Activated CD8-positive, alpha-beta memory T cell treated with anti-CD3 and anti-CD28 coated beads, Interleukin-2, amount 50 U/mL, for 4 hours (primary cell): Measurements from ENCODE around the gene PRR7.

Experiments used
- DNase-seq: peaks from one replicate; pipeline ENCODE4 v3.0.0-alpha.2; 2020

PRR7 gene

DNA sequence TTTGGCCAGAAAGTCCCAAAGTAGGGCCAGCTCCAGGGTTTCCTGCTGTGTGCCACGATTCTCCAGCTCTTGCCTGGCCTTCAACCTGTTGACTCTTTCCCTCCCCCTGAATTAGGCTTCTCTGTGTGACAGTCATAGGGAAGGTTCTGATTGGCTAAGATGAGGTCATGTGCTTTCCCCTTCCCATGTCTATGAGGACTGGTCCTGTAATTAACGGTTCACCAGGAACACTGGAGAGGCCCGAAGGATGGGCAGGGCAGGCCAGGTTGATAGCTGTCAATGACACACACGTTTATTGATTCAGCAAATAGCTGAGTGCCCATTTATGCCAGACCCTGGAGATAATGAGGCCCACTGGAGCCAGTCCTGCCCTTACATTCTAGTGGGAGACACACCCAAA lies 9.0 kb upstream of the PRR7 start:
- DNase-seq, result no peak

DNA sequence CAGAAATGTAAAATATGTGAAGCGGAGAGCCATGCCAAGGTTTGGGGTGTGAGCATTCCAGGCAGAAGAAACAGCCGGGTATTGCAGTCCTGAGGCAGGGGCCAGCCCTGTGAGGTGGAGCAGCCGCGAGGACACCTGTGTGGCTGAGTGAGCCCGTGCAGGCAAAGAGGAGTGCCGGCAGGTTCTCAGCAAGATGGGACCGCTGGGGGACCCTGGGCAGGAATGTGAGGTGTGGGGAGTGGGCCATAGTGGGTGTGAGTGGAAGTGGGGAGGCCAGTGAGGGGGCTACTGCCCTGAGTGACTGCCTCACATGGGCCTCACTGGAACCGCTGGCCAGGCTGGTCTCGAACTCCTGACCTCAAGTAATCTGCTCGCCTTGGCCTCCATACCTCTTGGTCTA lies 8.1 kb upstream of the PRR7 start:
- DNase-seq, result no peak

DNA sequence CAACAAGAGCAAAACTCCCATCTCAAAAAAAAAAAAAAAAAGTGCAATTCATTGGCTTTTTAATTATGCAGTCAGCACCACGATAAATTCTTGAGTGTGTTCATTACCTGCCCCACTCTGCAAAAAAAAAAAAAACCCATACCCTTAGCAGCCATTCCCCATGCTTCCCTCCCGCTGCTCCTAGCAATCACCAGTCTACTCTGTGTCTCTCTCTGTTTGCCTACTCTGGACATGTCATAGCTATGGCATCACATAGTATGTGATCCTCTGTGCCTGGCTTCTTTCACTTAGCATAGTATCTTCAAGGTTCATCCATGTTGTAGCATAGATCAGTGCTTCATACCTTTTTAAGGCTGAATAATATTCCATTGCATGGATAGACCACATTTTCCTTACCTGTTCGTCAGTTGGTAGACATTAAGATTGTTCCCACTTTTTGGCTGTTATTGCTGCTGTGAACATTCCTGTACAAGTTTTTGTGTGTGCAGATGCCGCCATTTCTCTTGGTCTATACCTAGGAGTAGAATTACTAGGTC lies 7.0 kb upstream of the PRR7 start:
- no peak for DNase-seq

DNA sequence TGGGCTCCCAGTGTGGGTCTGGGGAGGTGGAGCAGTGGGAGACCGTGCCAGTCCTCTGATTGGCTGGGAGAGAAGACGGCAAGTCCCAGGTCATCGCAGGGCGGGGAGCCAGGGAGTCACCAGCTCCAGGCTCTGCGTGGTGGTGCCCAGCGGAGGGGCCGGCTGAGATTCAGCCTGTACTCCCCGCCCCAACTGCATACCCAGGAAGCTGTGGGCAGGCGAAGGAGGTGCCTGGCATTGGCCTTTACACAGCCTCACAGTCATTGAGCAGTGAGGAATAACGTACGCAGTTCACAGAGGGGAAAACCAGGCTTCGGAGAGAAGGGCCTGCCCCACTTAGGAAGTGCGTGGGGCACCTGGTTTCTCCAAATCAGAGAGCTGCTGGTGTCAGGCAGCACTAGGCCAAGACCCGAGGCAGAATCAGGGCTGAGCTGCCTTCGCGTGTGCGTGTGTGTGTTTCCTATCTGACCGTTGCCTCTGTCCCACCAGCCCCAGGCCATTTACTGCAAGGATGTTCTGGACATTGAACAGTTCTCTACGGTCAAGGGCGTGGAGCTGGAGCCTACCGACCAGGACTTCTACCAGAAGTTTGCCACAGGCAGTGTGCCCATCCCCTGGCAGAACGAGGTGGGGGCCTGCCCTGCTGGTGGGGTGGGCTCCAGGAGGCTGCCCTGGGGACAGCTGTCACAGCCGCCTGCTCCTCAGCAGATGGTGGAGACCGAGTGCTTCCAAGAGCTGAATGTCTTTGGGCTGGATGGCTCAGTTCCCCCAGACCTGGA lies 6.2 kb upstream of the PRR7 start:
- DNase-seq, result no peak

DNA sequence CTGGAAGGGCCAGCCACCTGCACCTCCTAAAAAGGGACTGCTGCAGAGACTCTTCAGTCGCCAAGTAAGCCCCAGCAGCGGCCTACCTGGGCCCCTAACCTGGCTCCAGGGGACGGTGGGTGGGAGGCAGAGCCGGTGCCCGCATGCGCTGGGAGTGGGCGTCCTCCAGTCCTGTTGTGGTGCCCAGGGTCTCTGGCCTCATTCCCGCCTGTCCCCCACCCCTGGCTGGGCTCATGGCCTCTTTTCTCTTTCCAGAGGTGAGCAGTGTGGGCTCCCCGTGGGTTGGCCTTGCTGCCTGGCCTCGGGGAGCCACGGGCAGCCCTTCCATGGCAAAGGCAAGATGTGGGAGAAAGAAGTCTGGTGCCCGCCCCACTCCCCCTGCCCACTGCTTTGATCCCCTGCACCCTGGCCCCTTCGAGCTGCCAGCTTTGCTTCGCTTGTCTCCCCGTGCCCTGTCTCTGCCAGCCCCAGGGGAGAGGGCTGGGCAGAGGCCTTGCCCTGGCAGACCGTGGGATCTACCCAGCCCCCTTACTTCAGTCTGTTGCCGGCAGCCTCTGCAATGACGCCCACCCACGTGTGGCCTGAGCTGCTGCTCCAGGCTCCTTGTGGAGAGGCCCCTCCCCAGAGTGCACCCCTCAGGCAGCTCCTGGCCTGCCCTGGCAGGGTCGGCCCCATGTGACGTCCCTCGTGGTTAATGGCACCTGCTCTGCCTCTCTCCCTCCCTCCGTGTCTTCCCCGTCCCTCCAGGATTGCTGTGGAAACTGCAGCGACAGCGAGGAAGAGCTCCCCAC lies 5.4 kb upstream of the PRR7 start:
- DNase-seq, result no peak

DNA sequence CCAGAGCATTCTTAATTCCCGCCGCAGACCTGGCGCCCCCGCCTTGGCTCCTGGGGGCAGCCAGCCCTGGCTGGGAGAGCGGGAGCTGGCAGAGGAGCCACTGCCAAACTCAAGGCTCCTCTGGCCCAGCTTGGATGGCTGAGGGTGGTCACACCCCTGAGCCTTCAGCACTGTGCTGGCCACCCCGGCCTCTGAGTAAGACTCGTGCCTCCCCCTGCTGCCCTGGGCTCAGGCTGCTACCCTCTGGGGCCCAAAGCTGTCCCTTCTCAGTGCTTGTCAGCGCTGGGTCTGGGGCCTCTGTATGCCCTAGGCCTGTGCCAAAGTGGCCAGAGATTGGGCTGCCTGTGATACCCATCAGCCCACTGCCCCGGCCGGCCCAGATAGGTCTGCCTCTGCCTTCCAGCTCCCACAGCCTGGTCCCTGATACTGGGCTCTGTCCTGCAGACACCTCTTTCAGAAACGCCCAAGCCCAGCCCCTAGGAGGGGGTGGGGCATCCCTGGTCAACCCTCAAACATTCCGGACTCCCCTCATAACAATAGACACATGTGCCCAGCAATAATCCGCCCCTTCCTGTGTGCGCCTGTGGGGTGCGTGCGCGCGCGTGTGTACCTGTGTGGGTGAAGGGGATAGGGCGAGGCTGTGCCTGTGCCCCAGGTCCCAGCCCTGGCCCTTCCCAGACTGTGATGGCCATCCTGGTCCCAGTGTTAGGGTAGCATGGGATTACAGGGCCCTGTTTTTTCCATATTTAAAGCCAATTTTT lies 4.4 kb upstream of the PRR7 start:
- DNase-seq, result no peak

DNA sequence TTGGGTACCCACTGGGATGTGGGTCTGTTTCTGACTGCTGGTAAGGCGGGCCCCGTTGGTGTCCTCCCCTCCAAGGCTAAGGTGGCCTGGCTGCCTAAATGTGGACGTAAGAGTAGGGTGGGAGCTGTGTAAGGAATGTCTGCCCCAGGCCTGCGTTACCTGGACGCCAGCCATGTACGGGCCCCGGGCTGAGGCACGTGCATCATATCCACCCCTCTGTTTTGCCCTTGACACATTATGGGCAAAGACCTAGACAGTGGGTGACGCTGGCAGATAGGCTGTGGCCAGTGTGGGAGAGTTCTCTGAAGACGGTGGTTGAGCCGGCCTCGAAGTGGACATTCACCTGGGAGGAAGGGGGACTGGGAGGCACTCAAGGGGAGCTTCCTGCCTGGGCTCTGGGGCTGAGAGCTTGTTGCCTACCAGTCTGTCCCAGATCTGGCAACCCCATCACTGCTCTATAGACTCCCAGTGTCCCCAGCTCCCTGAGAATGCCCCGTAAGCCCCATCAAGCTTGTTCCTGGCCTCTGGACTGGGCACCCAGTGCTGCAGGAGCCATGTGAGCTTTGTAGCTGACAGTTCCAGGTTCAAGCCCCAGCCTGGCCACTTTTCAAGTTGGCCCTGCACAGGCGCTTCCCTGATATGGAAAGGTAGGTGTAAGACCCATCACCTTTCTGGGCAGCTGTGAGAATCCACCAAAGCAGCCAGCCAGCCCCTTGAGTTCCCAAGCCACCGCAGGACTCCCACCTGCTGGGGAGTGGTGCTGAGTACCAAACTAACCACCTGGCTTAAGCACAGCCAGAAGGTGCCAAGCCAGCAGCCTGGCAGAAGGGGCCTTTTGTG lies 3.2 kb upstream of the PRR7 start:
- DNase-seq, result no peak

DNA sequence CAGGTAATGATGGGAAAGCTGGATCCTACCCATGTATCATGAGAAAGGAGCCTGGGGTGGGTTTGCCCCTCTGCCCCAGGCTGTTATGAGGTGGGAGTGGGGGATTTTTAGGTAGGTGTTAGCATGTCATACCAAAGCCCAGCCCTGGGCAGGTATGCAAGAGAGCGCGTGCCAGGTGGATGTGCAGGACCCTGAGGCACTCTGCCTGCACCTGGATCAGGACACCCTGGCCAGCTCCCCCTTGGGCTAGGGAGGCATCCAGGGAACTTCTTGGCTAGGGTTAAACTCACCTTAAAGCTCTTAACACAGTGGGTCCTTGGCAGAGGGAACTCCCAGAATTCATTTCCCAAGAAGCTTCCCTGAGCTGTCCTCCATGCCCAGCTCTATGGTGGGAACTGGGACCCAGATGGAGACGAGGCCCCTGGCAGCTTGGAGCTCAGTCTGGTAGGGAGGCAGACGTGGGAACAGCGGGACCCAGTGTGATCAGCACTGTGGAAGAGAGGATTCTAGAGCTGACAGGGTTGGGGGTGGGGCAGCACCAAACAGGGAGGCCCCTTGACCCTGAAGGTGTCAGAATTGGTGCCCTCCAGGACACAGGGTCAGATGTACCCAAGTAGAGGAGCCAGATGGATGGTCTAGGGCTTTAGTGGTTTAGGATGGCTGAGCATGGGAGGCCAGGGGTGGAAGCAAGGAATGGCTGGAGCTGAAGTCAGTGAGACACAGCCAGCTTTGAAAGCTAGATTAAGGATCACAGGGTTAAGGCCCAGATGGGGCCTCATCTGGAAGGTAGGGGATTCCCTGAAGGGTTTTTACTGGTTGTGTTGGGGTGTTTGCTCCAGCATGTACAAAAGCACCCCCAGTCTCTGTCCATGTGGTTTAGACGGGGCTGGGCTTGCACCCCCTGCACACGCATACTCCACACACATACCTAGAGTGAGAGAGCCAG lies 2.2 kb upstream of the PRR7 start:
- DNase-seq, result no peak

DNA sequence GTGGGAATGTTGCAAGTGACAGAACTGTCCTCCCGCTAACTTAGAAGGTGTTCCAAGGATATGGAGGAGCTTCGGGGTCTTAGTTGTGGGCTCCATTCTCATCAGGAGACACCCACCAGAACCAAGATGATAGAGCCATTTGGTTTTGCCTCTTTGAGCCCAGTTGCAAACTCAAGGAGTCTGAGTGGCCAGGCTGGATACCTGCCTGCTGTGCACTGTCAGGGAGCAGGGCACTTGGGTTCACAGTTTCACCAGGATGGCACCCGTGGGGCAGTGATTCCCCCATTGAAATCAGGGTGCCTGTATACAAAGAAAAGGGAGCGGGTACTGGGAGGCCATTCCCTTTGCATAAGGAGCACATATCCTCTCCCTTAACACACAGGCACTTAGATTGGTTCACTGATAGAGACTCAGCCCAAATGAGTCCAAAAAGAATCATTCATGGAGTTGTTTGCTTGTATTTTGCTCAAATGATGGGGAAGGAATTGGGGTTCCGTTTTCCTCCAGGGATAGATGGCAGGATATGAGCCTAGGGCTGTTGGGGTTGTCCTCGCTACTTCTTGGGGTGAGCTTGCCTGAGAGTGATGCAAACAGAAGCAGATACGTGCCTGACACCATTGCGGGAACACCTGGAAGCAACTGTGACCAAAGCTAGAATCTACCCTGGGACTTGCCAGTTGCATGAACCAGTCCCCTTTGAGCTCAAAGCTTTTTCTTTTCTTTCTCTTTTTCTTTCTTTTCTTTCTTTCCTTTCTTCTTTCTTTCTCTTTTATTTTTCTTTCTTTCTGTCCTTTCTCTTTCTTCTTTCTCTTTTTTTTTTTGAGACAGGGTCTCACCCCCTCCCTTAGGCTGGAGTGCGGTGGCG lies 1.3 kb upstream of the PRR7 start:
- no peak for DNase-seq

DNA sequence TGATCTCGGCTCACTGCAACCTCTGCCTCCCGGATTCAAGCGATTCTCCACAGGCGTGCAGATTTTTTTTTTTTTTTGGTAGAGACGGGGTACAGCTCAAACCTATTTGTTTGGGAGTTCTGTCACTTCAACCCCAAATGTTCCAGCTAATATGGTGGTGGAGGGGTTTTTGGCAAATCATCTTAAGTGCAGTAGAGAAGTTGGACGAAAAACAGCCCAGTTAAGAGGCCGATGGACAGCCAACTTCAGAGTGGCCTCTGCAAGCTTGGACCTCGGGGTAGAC lies 756 bp upstream of the PRR7 start:
- DNase-seq, result no peak

DNA sequence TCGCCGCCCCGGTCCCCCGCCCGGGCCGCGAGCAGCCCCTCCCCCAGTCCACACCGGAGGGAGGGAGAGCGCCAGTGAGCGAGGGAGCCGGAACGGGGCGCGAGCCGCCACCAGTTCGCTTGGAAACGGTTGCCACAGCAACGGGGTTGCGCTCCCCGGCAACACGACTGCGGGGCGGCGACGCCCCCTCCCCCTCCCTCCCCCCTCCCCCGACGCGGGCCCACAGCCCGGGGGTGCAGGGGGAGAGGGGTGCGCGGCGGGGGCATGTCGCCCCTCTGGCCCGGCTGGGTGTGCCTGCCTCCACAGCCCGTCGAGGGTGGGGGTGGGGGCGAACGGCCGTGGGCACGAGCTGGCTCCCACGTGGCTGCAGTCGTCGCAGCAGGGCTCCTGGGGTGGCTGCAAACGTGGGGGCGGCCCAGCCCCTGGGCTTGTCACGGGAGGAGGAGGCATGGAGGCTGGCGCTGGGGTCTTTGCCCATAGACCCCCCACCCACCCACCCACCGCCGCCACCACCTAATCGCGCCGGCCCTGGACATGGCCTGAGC lies 524 bp downstream of the PRR7 start:
- peak; percentile 65 for DNase-seq

DNA sequence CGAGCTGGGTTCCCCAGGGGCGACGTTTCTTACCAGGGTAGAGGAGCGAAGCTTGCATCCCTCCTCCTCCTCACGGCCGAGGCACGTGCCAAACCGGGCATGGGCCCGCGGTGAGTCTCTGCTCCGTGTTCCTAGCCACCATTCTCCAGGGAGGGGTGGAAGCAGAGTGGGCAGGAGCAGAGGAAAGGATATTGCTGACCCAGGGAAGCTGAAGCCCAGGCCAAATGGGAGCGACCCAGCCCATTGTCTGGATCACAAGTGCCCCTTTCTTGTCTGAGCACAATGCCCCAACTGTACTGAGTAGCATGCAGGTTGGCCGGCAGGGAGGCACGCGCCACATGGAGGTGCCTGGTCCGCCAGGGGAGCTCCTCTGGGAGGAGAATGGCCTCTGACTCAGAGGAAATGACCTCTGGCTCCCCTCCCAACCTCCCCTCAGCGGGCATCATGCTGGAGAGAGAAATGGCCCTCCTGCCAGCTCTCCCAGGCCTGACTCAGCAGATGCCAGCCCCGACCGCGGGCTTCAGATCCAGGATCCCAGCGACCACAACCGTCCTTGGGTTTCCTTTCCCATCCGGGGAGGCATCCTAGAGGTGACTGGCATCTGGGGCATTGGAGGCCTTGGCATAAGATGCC lies 1.1 kb downstream of the PRR7 start:
- no peak for DNase-seq

DNA sequence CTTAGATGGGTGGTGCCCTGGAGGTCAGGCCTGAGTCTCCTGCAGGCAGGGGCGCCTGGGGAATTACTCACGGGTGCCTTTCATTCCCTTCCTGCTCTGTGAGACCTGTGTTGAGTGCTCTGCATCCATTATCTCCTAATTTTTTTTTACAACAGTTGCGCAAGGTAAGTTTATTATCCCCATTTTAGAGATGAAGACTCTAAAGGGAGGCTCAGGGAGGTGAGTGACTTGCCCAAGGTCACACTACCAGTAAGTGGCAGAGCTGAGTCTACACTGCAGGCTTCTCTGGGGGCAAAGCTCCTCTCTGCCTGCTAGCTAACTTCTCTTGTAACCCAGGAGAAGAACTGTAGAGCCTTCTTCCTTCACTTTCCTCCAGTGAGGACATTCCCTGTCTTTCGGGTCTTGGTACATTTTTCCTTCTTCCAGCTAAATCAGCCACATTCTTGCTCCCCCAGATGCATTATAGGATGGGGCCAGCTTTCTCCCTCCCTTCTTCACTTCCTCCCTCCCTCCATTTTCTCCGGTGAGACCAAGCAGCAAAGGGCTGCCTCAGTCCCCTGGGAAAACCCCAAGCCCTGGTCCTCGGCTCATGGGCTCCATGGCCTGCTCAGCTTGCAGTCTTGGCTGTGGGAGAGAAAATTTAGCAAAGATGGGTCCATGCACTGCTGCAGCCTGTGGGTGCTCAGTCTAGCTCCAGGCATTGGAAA lies 1.8 kb downstream of the PRR7 start:
- DNase-seq, result no peak

DNA sequence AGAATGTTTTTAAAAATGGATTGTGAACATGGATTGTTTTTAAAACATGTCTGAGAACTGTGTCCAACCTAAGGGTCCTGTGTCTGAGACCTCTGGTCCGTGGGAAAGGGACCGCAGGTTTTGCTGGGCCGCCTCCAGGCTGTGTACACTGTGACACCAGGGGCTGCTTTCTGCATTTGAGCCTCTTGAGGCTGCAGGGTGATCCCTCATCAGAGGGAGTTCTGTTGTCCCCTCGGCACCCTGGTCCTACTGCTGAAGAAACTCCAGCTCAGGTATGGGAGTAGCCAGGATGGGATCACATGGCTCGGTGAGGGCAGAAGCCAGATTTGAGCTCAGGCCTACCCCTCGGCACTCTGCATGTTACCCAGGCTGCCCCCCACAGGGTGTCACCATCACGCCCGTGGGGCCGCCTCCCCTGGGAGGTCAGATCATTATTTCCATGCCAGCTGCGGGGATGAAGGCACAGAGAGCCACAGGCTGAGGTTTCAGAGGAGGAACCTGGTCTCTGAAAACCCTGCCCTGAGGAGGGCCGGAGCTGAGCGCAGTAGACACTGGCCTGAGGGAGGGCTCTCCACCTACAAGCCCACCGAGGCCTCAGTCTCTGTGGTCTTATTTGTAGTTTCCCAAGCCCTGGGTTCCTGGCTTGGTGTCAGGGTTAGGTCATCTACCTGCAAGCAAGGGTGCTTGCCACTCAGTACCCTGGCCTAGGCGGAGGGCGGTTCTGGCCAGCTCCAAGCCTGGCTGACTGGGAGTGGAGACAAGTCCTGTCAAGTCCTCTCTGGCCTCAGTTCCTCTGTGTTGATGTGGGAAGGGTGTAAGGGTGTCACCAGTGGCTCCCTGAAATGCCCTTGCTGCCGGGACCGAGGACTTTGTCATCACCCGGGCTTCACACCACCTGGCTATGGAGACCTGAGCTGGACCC lies 2.8 kb downstream of the PRR7 start:
- no peak for DNase-seq

DNA sequence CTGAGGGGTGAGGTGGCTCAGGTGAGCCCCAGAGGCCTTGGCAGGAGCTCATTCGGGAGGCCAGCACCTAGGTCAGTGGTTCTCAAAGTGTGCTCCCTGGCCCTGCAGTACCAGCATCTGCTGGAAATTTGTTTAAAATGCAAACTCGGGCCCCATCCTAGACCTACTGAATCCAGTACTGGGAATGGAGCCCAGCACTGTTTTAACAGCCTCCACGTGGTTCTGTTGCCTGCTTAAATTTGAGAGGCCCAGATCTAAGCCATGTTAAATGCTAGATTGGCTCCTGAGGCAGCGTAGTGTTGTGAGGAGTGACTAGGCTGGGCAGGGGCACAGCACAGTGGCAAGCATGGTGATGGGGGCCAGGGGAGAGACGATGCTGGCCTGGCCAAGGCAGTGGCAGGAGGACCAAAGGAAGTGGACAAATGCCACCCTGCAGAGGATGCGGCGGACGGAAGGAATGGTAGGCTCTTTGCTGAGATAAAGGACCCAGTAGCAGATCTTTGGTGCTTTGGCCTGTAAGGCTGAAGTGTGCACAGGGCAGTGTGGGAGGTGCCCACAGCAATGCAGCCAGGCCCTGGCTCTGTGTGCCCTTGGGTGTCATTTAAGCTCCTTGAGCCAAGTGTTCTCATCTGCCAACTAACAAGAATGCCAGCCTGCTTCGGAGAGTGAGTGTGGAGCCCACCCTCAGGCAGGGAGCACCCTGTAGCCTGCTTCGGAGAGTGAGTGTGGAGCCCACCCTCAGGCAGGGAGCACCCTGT lies 4.2 kb downstream of the PRR7 start:
- no peak for DNase-seq

DNA sequence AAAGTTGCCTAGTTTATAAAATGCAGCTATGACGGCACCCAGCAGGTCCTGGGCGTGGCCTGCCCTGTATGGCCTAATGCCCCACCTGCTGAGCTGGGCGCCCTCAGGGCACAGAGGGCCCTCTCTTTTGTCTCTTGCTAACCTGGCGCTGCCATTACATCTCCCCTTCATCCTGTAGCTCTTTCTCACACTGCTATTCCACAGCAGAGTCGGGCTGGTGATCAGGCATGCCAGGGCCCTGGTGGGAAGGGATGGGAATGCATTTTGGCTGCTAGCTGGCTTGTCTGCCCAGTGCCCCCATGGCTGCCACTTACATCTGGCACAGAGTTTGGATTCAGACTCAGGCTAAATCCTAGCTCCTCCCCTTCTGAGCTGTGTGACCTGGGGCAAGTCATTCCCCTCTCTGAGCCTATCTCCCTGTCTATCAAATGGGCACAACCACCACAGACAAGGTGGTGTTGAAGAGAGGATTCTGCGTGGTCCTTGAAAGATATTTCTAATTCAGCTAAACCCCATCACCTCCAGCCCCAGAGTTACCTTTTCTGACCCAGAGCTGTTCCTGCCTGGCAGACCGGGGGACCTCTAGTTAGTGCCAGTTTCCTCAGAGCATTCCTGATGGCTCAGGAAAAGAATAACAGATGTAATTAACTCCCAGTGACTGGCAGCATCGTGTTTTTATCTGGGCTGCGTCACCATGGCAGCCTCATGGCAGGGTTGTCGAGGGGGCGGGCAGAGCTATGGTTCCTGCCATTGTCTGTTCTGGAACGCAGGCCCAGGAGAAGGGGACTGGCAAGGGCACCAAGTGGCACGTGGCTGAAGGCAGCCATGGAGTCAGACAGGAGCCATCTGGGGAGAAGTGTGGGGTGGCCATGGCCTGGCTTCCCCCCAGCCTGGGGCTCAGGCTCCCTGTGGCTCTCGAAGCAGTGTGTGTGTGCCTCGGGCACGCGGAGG lies 6.3 kb downstream of the PRR7 start:
- no peak for DNase-seq
